Measurements from ENCODE around the gene WDPCP. TPM values are rescaled to one million over a fixed set of nuclear protein-coding genes. Genes with fewer than 3 reads are reported as not detected.

Gene WDPCP
- total and polyA plus RNA-seq, 2 of the 8 experiments (the other 6 are each of a cell fraction or from before 2014, with no cell fraction given), result 9.3 to 25.8 TPM

- no peak for TF ChIP-seq CHD7 (IDR thresholded peaks at IDR 0.05; ENCODE audit: insufficient replicate concordance, low read length)
These were observed 33.0 kb downstream of the WDPCP start (continued) for GRCh38 chr2:63555299-63555698.
